GM08714 (cell line): ENCODE measurements around the gene ASB2.

Source experiments
- H3K4me3 ChIP-seq: fragments of 200-500 bp; sonication (Bioruptor generic); 2 replicates; pipeline ENCODE4 v1.5.1; 2014; ENCODE audit warnings: mild to moderate bottlenecking, low read length, inconsistent platforms
- ZNF274 ChIP-seq: IDR thresholded peaks from 2 replicates; pipeline ENCODE4 v1.6.1; 2012; ENCODE audit warnings: mild to moderate bottlenecking, low read depth, low read length

The ASB2 gene

GRCh38 chr14:93994919-93995682 lies 18.7 kb upstream of the ASB2 start:
- TF ChIP-seq ZNF274 = no peak
- H3K4me3 ChIP-seq = no peak overlapping the region

GRCh38 chr14:93993382-93993781 lies 17.0 kb upstream of the ASB2 start:
- TF ChIP-seq ZNF274 = no peak
- no peak overlapping the region for H3K4me3 ChIP-seq

- no peak for TF ChIP-seq ZNF274
- H3K4me3 ChIP-seq = no peak overlapping the region
These were observed 15.3 kb upstream of the ASB2 start for GRCh38 chr14:93991649-93992048.

- TF ChIP-seq ZNF274 = no peak
- H3K4me3 ChIP-seq = no peak overlapping the region
These were observed 14.8 kb upstream of the ASB2 start for GRCh38 chr14:93991212-93991611.

GRCh38 chr14:93989939-93990338 lies 13.6 kb upstream of the ASB2 start:
- no peak for TF ChIP-seq ZNF274
- H3K4me3 ChIP-seq = no peak overlapping the region

- no peak overlapping the region for H3K4me3 ChIP-seq
- no peak for TF ChIP-seq ZNF274
These were observed 11.6 kb upstream of the ASB2 start for GRCh38 chr14:93987815-93988476.

GRCh38 chr14:93987376-93987775 lies 11.0 kb upstream of the ASB2 start:
- TF ChIP-seq ZNF274 = no peak
- H3K4me3 ChIP-seq = no peak overlapping the region

- TF ChIP-seq ZNF274 = no peak
- no peak overlapping the region for H3K4me3 ChIP-seq
These were observed 10.6 kb upstream of the ASB2 start for GRCh38 chr14:93986955-93987354.

- H3K4me3 ChIP-seq = no peak overlapping the region
- no peak for TF ChIP-seq ZNF274
These were observed 8.6 kb upstream of the ASB2 start for GRCh38 chr14:93984987-93985410.

GRCh38 chr14:93984070-93984469 lies 7.7 kb upstream of the ASB2 start:
- H3K4me3 ChIP-seq = no peak overlapping the region
- TF ChIP-seq ZNF274 = no peak

GRCh38 chr14:93982230-93983007 lies 6.0 kb upstream of the ASB2 start:
- H3K4me3 ChIP-seq = no peak overlapping the region
- no peak for TF ChIP-seq ZNF274

- no peak overlapping the region for H3K4me3 ChIP-seq
- TF ChIP-seq ZNF274 = no peak
These were observed 5.2 kb upstream of the ASB2 start for GRCh38 chr14:93981316-93982229.

- no peak for TF ChIP-seq ZNF274
- no peak overlapping the region for H3K4me3 ChIP-seq
These were observed 4.3 kb upstream of the ASB2 start for GRCh38 chr14:93980456-93981201.
